Measurements from ENCODE around the gene APOBEC3G.
"Not testable (repeated sequence)": the region's sequence is repeated elsewhere in the genome, so short reads cannot be mapped to it uniquely, and the experiment has no call there.

Gene APOBEC3G

GRCh38 chr22:39055658-39056057 is 21.4 kb upstream of the APOBEC3G start:
- Histone ChIP-seq H3K27me3 (replicated peaks; ENCODE audit: control insufficient read depth, insufficient read depth, low read length) (no peaks in the 10 kb centered on the region), H3K4me3 (replicated peaks; ENCODE audit: low read depth, low read length) (no peak overlapping the region), H3K36me3 (ENCODE audit: control insufficient read depth, insufficient read depth, low read length) (no peaks in the 10 kb centered on the region)
- TF ChIP-seq CTCF (IDR thresholded peaks at IDR 0.05; ENCODE audit: insufficient read depth, low read length, poor library complexity, severe bottlenecking), result no peak
- no peak for DNase-seq (ENCODE audit: extremely low read depth, insufficient read length)

- H3K4me3 ChIP-seq (replicated peaks; ENCODE audit: low read depth, low read length); H3K27me3 ChIP-seq (replicated peaks; ENCODE audit: control insufficient read depth, insufficient read depth, low read length); H3K36me3 ChIP-seq (ENCODE audit: control insufficient read depth, insufficient read depth, low read length); DNase-seq (ENCODE audit: extremely low read depth, insufficient read length): not testable (repeated sequence)
Measured at GRCh38 chr22:39061290-39061689, 15.8 kb upstream of the APOBEC3G start.

- not testable (repeated sequence) for H3K36me3 ChIP-seq (ENCODE audit: control insufficient read depth, insufficient read depth, low read length); H3K4me3 ChIP-seq (replicated peaks; ENCODE audit: low read depth, low read length); H3K27me3 ChIP-seq (replicated peaks; ENCODE audit: control insufficient read depth, insufficient read depth, low read length); DNase-seq (ENCODE audit: extremely low read depth, insufficient read length)
Measured at GRCh38 chr22:39061951-39062350, 15.1 kb upstream of the APOBEC3G start.

- not testable (repeated sequence) for H3K27me3 ChIP-seq (replicated peaks; ENCODE audit: control insufficient read depth, insufficient read depth, low read length); DNase-seq (ENCODE audit: extremely low read depth, insufficient read length); H3K4me3 ChIP-seq (replicated peaks; ENCODE audit: low read depth, low read length); H3K36me3 ChIP-seq (ENCODE audit: control insufficient read depth, insufficient read depth, low read length)
Measured at GRCh38 chr22:39063904-39064303, 13.2 kb upstream of the APOBEC3G start.

- not testable (repeated sequence) for H3K27me3 ChIP-seq (replicated peaks; ENCODE audit: control insufficient read depth, insufficient read depth, low read length)
- H3K4me3 ChIP-seq (replicated peaks; ENCODE audit: low read depth, low read length), result peak overlapping the region; percentile 63
Measured at GRCh38 chr22:39066442-39067276, 10.4 kb upstream of the APOBEC3G start.

GRCh38 chr22:39068033-39068785 is 8.9 kb upstream of the APOBEC3G start:
- DNase-seq (ENCODE audit: extremely low read depth, insufficient read length), result no peak
- Histone ChIP-seq H3K27me3 (replicated peaks; ENCODE audit: control insufficient read depth, insufficient read depth, low read length) (no peaks in the 10 kb centered on the region), H3K36me3 (ENCODE audit: control insufficient read depth, insufficient read depth, low read length) (no peaks in the 10 kb centered on the region), H3K4me3 (replicated peaks; ENCODE audit: low read depth, low read length) (peak overlapping the region; percentile 63)
- peak; percentile 51 for TF ChIP-seq CTCF (IDR thresholded peaks at IDR 0.05; ENCODE audit: insufficient read depth, low read length, poor library complexity, severe bottlenecking)

More at GRCh38 chr22:39066442-39067276, 10.4 kb upstream of the APOBEC3G start:
- not testable (repeated sequence) for DNase-seq (ENCODE audit: extremely low read depth, insufficient read length); H3K36me3 ChIP-seq (ENCODE audit: control insufficient read depth, insufficient read depth, low read length)

GRCh38 chr22:39070186-39070585 is 6.9 kb upstream of the APOBEC3G start:
- no peaks in the 10 kb centered on the region for H3K36me3 ChIP-seq (ENCODE audit: control insufficient read depth, insufficient read depth, low read length)
- H3K27me3 ChIP-seq (replicated peaks; ENCODE audit: control insufficient read depth, insufficient read depth, low read length), result no peaks in the 10 kb centered on the region
- no peak overlapping the region for H3K4me3 ChIP-seq (replicated peaks; ENCODE audit: low read depth, low read length)
- DNase-seq (ENCODE audit: extremely low read depth, insufficient read length), result no peak
- no peak for TF ChIP-seq CTCF (IDR thresholded peaks at IDR 0.05; ENCODE audit: insufficient read depth, low read length, poor library complexity, severe bottlenecking)

- H3K36me3 ChIP-seq (ENCODE audit: control insufficient read depth, insufficient read depth, low read length); H3K27me3 ChIP-seq (replicated peaks; ENCODE audit: control insufficient read depth, insufficient read depth, low read length); H3K4me3 ChIP-seq (replicated peaks; ENCODE audit: low read depth, low read length): not testable (repeated sequence)
- peak; percentile 59 for DNase-seq (ENCODE audit: extremely low read depth, insufficient read length)
Measured at GRCh38 chr22:39072581-39072981, 4.5 kb upstream of the APOBEC3G start.

Measured in GM06990 (cell line).